ENCODE data around the gene HSD17B8. TPM values are rescaled to one million over a fixed set of nuclear protein-coding genes. Genes with fewer than 3 reads are reported as not detected.
"Not testable (repeated sequence)": the region's sequence is repeated elsewhere in the genome, so short reads cannot be mapped to it uniquely, and the experiment has no call there.

The HSD17B8 gene
- polyA plus RNA-seq, 6 donors from 2014 or later = 13.8 to 24.1 (median 21.6) TPM

- not testable (repeated sequence) for H3K36me3 Mint-ChIP-seq
Observed at GRCh38 chr6:33226503-33227120, 22.2 kb downstream of the HSD17B8 start.

GRCh38 chr6:33235221-33235634 is 30.8 kb downstream of the HSD17B8 start:
- Mint-ChIP-seq H3K27ac (no peak overlapping the region), H3K9me3 (no peaks in the 10 kb centered on the region), H3K4me3 (no peak overlapping the region), H3K36me3 (no peaks in the 10 kb centered on the region), H3K27me3 (peaks cover 31 to 68% (median 50%) of the 10 kb centered on the region in 3 donors), H3K4me1 (no peaks in the 10 kb centered on the region)
- ATAC-seq (ENCODE audit: low read depth in 2 of 2) = no peak
- DNase-seq = no peak

More at GRCh38 chr6:33226503-33227120, 22.2 kb downstream of the HSD17B8 start:
- not testable (repeated sequence) for H3K9me3 Mint-ChIP-seq; DNase-seq; H3K4me3 Mint-ChIP-seq; ATAC-seq (ENCODE audit: low read depth in 2 of 2); H3K4me1 Mint-ChIP-seq
- peak overlapping the region in 1 of 6 donors; percentile 11 for H3K27ac Mint-ChIP-seq
- peaks cover 33 to 53% (median 34%) of the 10 kb centered on the region in 3 donors for H3K27me3 Mint-ChIP-seq

GRCh38 chr6:33236328-33236727 is 31.9 kb downstream of the HSD17B8 start:
- no peaks in the 10 kb centered on the region for H3K36me3 Mint-ChIP-seq
- peaks cover 0 to 4% (median 0%) of the 10 kb centered on the region in 3 donors for H3K4me1 Mint-ChIP-seq
- H3K4me3 Mint-ChIP-seq = no peak overlapping the region
- DNase-seq = no peak
- peaks cover 34 to 66% (median 53%) of the 10 kb centered on the region in 3 donors for H3K27me3 Mint-ChIP-seq
- peak overlapping the region in 1 of 6 donors; percentile 57 for H3K27ac Mint-ChIP-seq
- no peaks in the 10 kb centered on the region for H3K9me3 Mint-ChIP-seq
- no peak for ATAC-seq (ENCODE audit: low read depth in 2 of 2)

- ATAC-seq (ENCODE audit: low read depth in 2 of 2) = no peak
- DNase-seq = no peak
- Mint-ChIP-seq H3K27me3 (peaks cover 37 to 65% (median 48%) of the 10 kb centered on the region in 3 donors), H3K4me1 (peaks cover 0 to 4% (median 0%) of the 10 kb centered on the region in 3 donors), H3K4me3 (peak overlapping the region in 1 of 8 donors; percentile 15), H3K36me3 (no peaks in the 10 kb centered on the region), H3K27ac (no peak overlapping the region), H3K9me3 (no peaks in the 10 kb centered on the region)
Observed at GRCh38 chr6:33236852-33237251, 32.4 kb downstream of the HSD17B8 start.

- Mint-ChIP-seq H3K9me3 (no peaks in the 10 kb centered on the region), H3K27ac (no peak overlapping the region), H3K4me1 (peaks cover 0 to 4% (median 0%) of the 10 kb centered on the region in 3 donors), H3K4me3 (no peak overlapping the region), H3K36me3 (no peaks in the 10 kb centered on the region), H3K27me3 (peaks cover 40 to 71% (median 48%) of the 10 kb centered on the region in 3 donors)
- no peak for ATAC-seq (ENCODE audit: low read depth in 2 of 2)
- DNase-seq = no peak
Observed at GRCh38 chr6:33237741-33238140, 33.3 kb downstream of the HSD17B8 start.

- no peak for DNase-seq
- Mint-ChIP-seq H3K27ac (no peak overlapping the region), H3K27me3 (peaks cover 24 to 45% (median 26%) of the 10 kb centered on the region in 3 donors), H3K4me3 (no peak overlapping the region), H3K4me1 (peaks cover 0 to 4% (median 0%) of the 10 kb centered on the region in 3 donors), H3K36me3 (no peaks in the 10 kb centered on the region), H3K9me3 (no peaks in the 10 kb centered on the region)
- no peak for ATAC-seq (ENCODE audit: low read depth in 2 of 2)
Observed at GRCh38 chr6:33241968-33242367, 37.5 kb downstream of the HSD17B8 start.

GRCh38 chr6:33243476-33243875 is 39.0 kb downstream of the HSD17B8 start:
- ATAC-seq (ENCODE audit: low read depth in 2 of 2) = no peak

GRCh38 chr6:33247977-33248642 is 43.7 kb downstream of the HSD17B8 start:
- peaks cover 20 to 40% (median 38%) of the 10 kb centered on the region in 3 donors for H3K4me1 Mint-ChIP-seq
- ATAC-seq (ENCODE audit: low read depth in 2 of 2) (peak; percentile 41 to 44), DNase-seq (peak; percentile 87)
- H3K9me3 Mint-ChIP-seq = no peaks in the 10 kb centered on the region
- H3K36me3 Mint-ChIP-seq = peaks cover 5 to 7% of the 10 kb centered on the region in 2 donors
- H3K27me3 Mint-ChIP-seq = peaks cover 0 to 4% (median 4%) of the 10 kb centered on the region in 3 donors
- H3K27ac Mint-ChIP-seq = peak overlapping the region; percentile 91 to 99 (median 97)
- H3K4me3 Mint-ChIP-seq = peak overlapping the region; percentile 89 to 95 (median 92)

More at GRCh38 chr6:33243476-33243875, 39.0 kb downstream of the HSD17B8 start:
- DNase-seq = no peak
- Mint-ChIP-seq H3K4me1 (peaks cover 6 to 8% (median 7%) of the 10 kb centered on the region in 3 donors), H3K27me3 (peaks cover 21 to 31% (median 26%) of the 10 kb centered on the region in 3 donors), H3K27ac (peak overlapping the region in 2 of 6 donors; percentile 30 to 67), H3K9me3 (no peaks in the 10 kb centered on the region), H3K4me3 (no peak overlapping the region), H3K36me3 (no peaks in the 10 kb centered on the region)

- H3K9me3 Mint-ChIP-seq = no peaks in the 10 kb centered on the region
- peak overlapping the region; percentile 91 to 99 (median 97) for H3K27ac Mint-ChIP-seq
- peak overlapping the region; percentile 89 to 95 (median 92) for H3K4me3 Mint-ChIP-seq
Observed at GRCh38 chr6:33248643-33248931, 44.1 kb downstream of the HSD17B8 start.

GRCh38 chr6:33248932-33249731 is 44.7 kb downstream of the HSD17B8 start:
- Mint-ChIP-seq H3K36me3 (peaks cover 5 to 7% of the 10 kb centered on the region in 2 donors), H3K4me3 (peak overlapping the region; percentile 89 to 95 (median 92))
- DNase-seq = peak; percentile 95

More at GRCh38 chr6:33248643-33248931, 44.1 kb downstream of the HSD17B8 start:
- H3K36me3 Mint-ChIP-seq = peaks cover 5 to 7% of the 10 kb centered on the region in 2 donors
- H3K27me3 Mint-ChIP-seq = peaks cover 0 to 4% (median 0%) of the 10 kb centered on the region in 3 donors
- DNase-seq = no peak
- H3K4me1 Mint-ChIP-seq = peaks cover 20 to 40% (median 38%) of the 10 kb centered on the region in 3 donors
- peak; percentile 21 to 22 for ATAC-seq (ENCODE audit: low read depth in 2 of 2)

GRCh38 chr6:33249732-33250630 is 45.5 kb downstream of the HSD17B8 start:
- H3K36me3 Mint-ChIP-seq = peaks cover 5 to 7% of the 10 kb centered on the region in 2 donors
- peak overlapping the region; percentile 83 to 99 (median 95) for H3K27ac Mint-ChIP-seq
- H3K4me1 Mint-ChIP-seq = peaks cover 20 to 40% (median 38%) of the 10 kb centered on the region in 3 donors
- H3K9me3 Mint-ChIP-seq = no peaks in the 10 kb centered on the region
- ATAC-seq (ENCODE audit: low read depth in 2 of 2) (no peak), DNase-seq (no peak)
- peak overlapping the region; percentile 89 to 95 (median 92) for H3K4me3 Mint-ChIP-seq
- peaks cover 0 to 4% (median 0%) of the 10 kb centered on the region in 3 donors for H3K27me3 Mint-ChIP-seq

More at GRCh38 chr6:33248932-33249731, 44.7 kb downstream of the HSD17B8 start:
- H3K9me3 Mint-ChIP-seq = no peaks in the 10 kb centered on the region
- H3K27ac Mint-ChIP-seq = peak overlapping the region; percentile 91 to 99 (median 97)
- peaks cover 20 to 40% (median 38%) of the 10 kb centered on the region in 3 donors for H3K4me1 Mint-ChIP-seq
- peaks cover 0 to 4% (median 0%) of the 10 kb centered on the region in 3 donors for H3K27me3 Mint-ChIP-seq
- ATAC-seq (ENCODE audit: low read depth in 2 of 2) = peak; percentile 86

- peaks cover 20 to 40% (median 38%) of the 10 kb centered on the region in 3 donors for H3K4me1 Mint-ChIP-seq
- DNase-seq (no peak), ATAC-seq (ENCODE audit: low read depth in 2 of 2) (no peak)
- peak overlapping the region in 3 of 6 donors; percentile 29 to 91 (median 87) for H3K27ac Mint-ChIP-seq
- H3K4me3 Mint-ChIP-seq = peak overlapping the region in 5 of 8 donors; percentile 70 to 95 (median 92)
- no peaks in the 10 kb centered on the region for H3K9me3 Mint-ChIP-seq
- peaks cover 0 to 4% (median 0%) of the 10 kb centered on the region in 3 donors for H3K27me3 Mint-ChIP-seq
- peaks cover 5 to 7% of the 10 kb centered on the region in 2 donors for H3K36me3 Mint-ChIP-seq
Observed at GRCh38 chr6:33250731-33251130, 46.3 kb downstream of the HSD17B8 start.
